Fibroblast of skin of abdomen (primary cell): Measurements from ENCODE around the gene PATJ.

Experiments
- DNase-seq: peaks from one replicate; pipeline ENCODE4 v3.0.0-alpha.2; 2013

PATJ gene

GRCh38 chr1:61993331-61993961 is 251.2 kb downstream of the PATJ start:
- DNase-seq, result peak; percentile 17

- no peak for DNase-seq
Observed at GRCh38 chr1:61995641-61996040, 253.4 kb downstream of the PATJ start.

GRCh38 chr1:61997123-61997522 is 254.8 kb downstream of the PATJ start:
- DNase-seq, result no peak

- DNase-seq, result no peak
Observed at GRCh38 chr1:62003777-62004176, 261.5 kb downstream of the PATJ start.

- DNase-seq, result no peak
Observed at GRCh38 chr1:62006690-62007089, 264.4 kb downstream of the PATJ start.

GRCh38 chr1:62011006-62011405 is 268.7 kb downstream of the PATJ start:
- no peak for DNase-seq

GRCh38 chr1:62012095-62012494 is 269.8 kb downstream of the PATJ start:
- DNase-seq, result no peak

GRCh38 chr1:62012836-62013235 is 270.6 kb downstream of the PATJ start:
- DNase-seq, result no peak

GRCh38 chr1:62013264-62013663 is 271.0 kb downstream of the PATJ start:
- no peak for DNase-seq

GRCh38 chr1:62022382-62022983 is 280.2 kb downstream of the PATJ start:
- DNase-seq, result no peak

GRCh38 chr1:62024690-62025089 is 282.4 kb downstream of the PATJ start:
- no peak for DNase-seq

GRCh38 chr1:62025154-62025553 is 282.9 kb downstream of the PATJ start:
- DNase-seq, result no peak

- DNase-seq, result no peak
Observed at GRCh38 chr1:62025892-62026291, 283.6 kb downstream of the PATJ start.

GRCh38 chr1:62029704-62030103 is 287.4 kb downstream of the PATJ start:
- DNase-seq, result no peak

GRCh38 chr1:62034790-62035189 is 292.5 kb downstream of the PATJ start:
- no peak for DNase-seq

GRCh38 chr1:62037274-62037673 is 295.0 kb downstream of the PATJ start:
- DNase-seq, result no peak

GRCh38 chr1:62038594-62039284 is 296.5 kb downstream of the PATJ start:
- no peak for DNase-seq

- DNase-seq, result no peak
Observed at GRCh38 chr1:62040450-62040849, 298.2 kb downstream of the PATJ start.

- no peak for DNase-seq
Observed at GRCh38 chr1:62040973-62041372, 298.7 kb downstream of the PATJ start.

- DNase-seq, result no peak
Observed at GRCh38 chr1:62043154-62043553, 300.9 kb downstream of the PATJ start.

GRCh38 chr1:62045574-62045973 is 303.3 kb downstream of the PATJ start:
- peak; percentile 24 for DNase-seq

- no peak for DNase-seq
Observed at GRCh38 chr1:62046927-62047326, 304.6 kb downstream of the PATJ start.

- DNase-seq, result no peak
Observed at GRCh38 chr1:62050165-62050564, 307.9 kb downstream of the PATJ start.

- DNase-seq, result no peak
Observed at GRCh38 chr1:62052946-62053345, 310.7 kb downstream of the PATJ start.
